A673 (cell line): Measurements from ENCODE around the gene MITF.

Experiments
- CTCF ChIP-seq: fragments of 300-800, 200-600 bp; sonication (generic); conservative IDR thresholded peaks from 2 replicates; pipeline ENCODE4 v1.5.1; 2017; ENCODE audit warnings: low read depth, mild to moderate bottlenecking, antibody characterized with exemption, low read length, moderate library complexity, mixed read lengths
- EZH2 ChIP-seq: fragments of 200-600 bp; sonication (generic); IDR thresholded peaks from 2 replicates; pipeline ENCODE4 v1.6.1; 2017; ENCODE audit warnings: borderline replicate concordance, low read depth, mild to moderate bottlenecking, mixed read lengths, antibody characterized with exemption, low read length; ENCODE audit not compliant: poor library complexity, severe bottlenecking

- TF ChIP-seq CTCF, result no peak
- no peak for TF ChIP-seq EZH2
These were observed 191.3 kb downstream of the MITF start for GRCh38 chr3:69930564-69930963.
